PC-3 (cell line): Measurements from ENCODE around the gene SLC6A1. TPM values are rescaled to one million over a fixed set of nuclear protein-coding genes. Genes with fewer than 3 reads are reported as not detected.

Source experiments
- ATAC-seq: fragments of 200-7000 bp; cut with Tn5 transposase; 2 replicates; pipeline ENCODE4 v1.9.1; 2020; ENCODE audit warnings: mild to moderate bottlenecking, moderate library complexity
- BruUV-seq: library from RNA; stranded (reverse); fragments of 400-500 nt; replicated peaks from 2 replicates; lab custom pipeline; 2021; lab: Mats Ljungman, UMichigan
- CTCF ChIA-PET: fragments of 300-600 bp; sonication (Branson Sonifier 250); formaldehyde crosslinking; loops from one replicate; lab custom pipeline; 2022; ENCODE audit warnings: antibody characterized with exemption; lab: Charles Lee
- POLR2A ChIA-PET: fragments of 300-600 bp; sonication (Branson Sonifier 250); formaldehyde crosslinking; loops from one replicate; lab custom pipeline; 2022; ENCODE audit warnings: antibody characterized with exemption; ENCODE audit not compliant: unreplicated experiment; lab: Charles Lee
- DNase-seq: peaks from one replicate; pipeline ENCODE4 v3.0.0-alpha.2; 2015
- H2AFZ ChIP-seq: fragments of 300-600 bp; sonication (generic); 2 replicates; pipeline ENCODE4 v1.6.0; 2016; ENCODE audit warnings: antibody characterized with exemption, low read length
- H3F3A ChIP-seq: fragments of 300-600 bp; sonication (generic); one replicate; pipeline ENCODE4 v1.6.0; 2017; ENCODE audit warnings: antibody characterized with exemption, low read length, control low read depth, mild to moderate bottlenecking; ENCODE audit not compliant: unreplicated experiment
- H3K27ac ChIP-seq: fragments of 300-600 bp; sonication (generic); 2 replicates; pipeline ENCODE4 v1.5.1; 2016; ENCODE audit warnings: mild to moderate bottlenecking, low read length
- H3K27me3 ChIP-seq: fragments of 300-600 bp; sonication (generic); 2 replicates; pipeline ENCODE4 v1.6.1; 2016; ENCODE audit warnings: low read length, mixed read lengths
- H3K36me3 ChIP-seq: fragments of 300-600 bp; sonication (generic); 2 replicates; pipeline ENCODE4 v1.6.1; 2016; ENCODE audit warnings: low read depth, mixed run types, low read length, mixed read lengths
- H3K4me1 ChIP-seq: fragments of 300-600 bp; sonication (generic); 2 replicates; pipeline ENCODE4 v1.5.1; 2016; ENCODE audit warnings: low read length; ENCODE audit not compliant: insufficient read depth
- H3K4me2 ChIP-seq: fragments of 300-600 bp; sonication (generic); 2 replicates; pipeline ENCODE4 v1.6.0; 2016; ENCODE audit warnings: low read length
- H3K4me3 ChIP-seq: fragments of 300-600 bp; sonication (generic); 2 replicates; pipeline ENCODE4 v1.5.1; 2016; ENCODE audit warnings: mild to moderate bottlenecking, low read length, mixed read lengths
- H3K79me2 ChIP-seq: fragments of 300-600 bp; sonication (generic); 2 replicates; pipeline ENCODE4 v1.6.1; 2017; ENCODE audit warnings: low read length, mixed read lengths
- H3K9ac ChIP-seq: fragments of 300-600 bp; sonication (generic); 2 replicates; pipeline ENCODE4 v1.6.0; 2016; ENCODE audit warnings: mild to moderate bottlenecking, low read length
- H3K9me2 ChIP-seq: fragments of 300-600 bp; sonication (generic); replicated peaks from 2 replicates; pipeline ENCODE4 v1.6.1; 2016; ENCODE audit warnings: mixed run types, low read length, mixed read lengths
- H3K9me3 ChIP-seq: fragments of 300-600 bp; sonication (generic); 2 replicates; pipeline ENCODE4 v1.6.1; 2016; ENCODE audit warnings: low read length, mixed read lengths
- H4K20me1 ChIP-seq: fragments of 300-600 bp; sonication (generic); 2 replicates; pipeline ENCODE4 v1.6.1; 2016; ENCODE audit warnings: low read length, mixed read lengths
- CTCF ChIP-seq: fragments of 300-600 bp; sonication (generic); conservative IDR thresholded peaks from 2 replicates; pipeline ENCODE4 v1.5.1; 2017; ENCODE audit warnings: antibody characterized with exemption, low read depth, mild to moderate bottlenecking, low read length
- EZH2 ChIP-seq: fragments of 300-600 bp; sonication (generic); IDR thresholded peaks from one replicate; pipeline ENCODE4 v1.6.1; 2017; ENCODE audit warnings: antibody characterized with exemption, mild to moderate bottlenecking, low read length; ENCODE audit not compliant: unreplicated experiment
- EZH2phosphoT487 ChIP-seq: fragments of 300-600 bp; sonication (generic); IDR thresholded peaks from 2 replicates; pipeline ENCODE4 v1.6.1; 2018; ENCODE audit warnings: mild to moderate bottlenecking, antibody characterized with exemption, low read length, borderline replicate concordance
- intact Hi-C: fragments of 100-400 bp; cut with micrococcal nuclease; formaldehyde crosslinking; loops from 2 replicates; pipeline ENCODE4 v1.9.0; 2023
- total RNA-seq: library from RNA; depleted of rRNA; stranded (reverse); fragments of >200 nt; gene quantifications from 2 replicates; pipeline ENCODE4 v1.2.3, GENCODE V29; 2014

The SLC6A1 gene
- total RNA-seq, 1 experiment from 2014 or later: not detected

GRCh38 chr3:11047500-11047899, 55.0 kb downstream of the SLC6A1 start:
- no peak overlapping the region for H2AFZ ChIP-seq
- no peak for TF ChIP-seq CTCF
- no peak for TF ChIP-seq EZH2phosphoT487
- no peak for TF ChIP-seq EZH2
- H3K4me2 ChIP-seq: no peak overlapping the region
- no peaks in the 10 kb centered on the region for H3K36me3 ChIP-seq
- BruUV-seq: no TSS peak
- intact Hi-C loops: no loop called here
- ATAC-seq (no peak), DNase-seq (no peak)
- no peaks in the 10 kb centered on the region for H4K20me1 ChIP-seq
- no peaks in the 10 kb centered on the region for H3K9me2 ChIP-seq
- H3K27ac ChIP-seq: no peak overlapping the region
- no peaks in the 10 kb centered on the region for H3K79me2 ChIP-seq
- no peaks in the 10 kb centered on the region for H3F3A ChIP-seq
- no peaks in the 10 kb centered on the region for H3K9me3 ChIP-seq
- H3K4me1 ChIP-seq: no peaks in the 10 kb centered on the region
- H3K27me3 ChIP-seq: peaks cover 42% of the 10 kb centered on the region
- H3K4me3 ChIP-seq: no peak overlapping the region
- CTCF ChIA-PET: no interaction called here
- POLR2A ChIA-PET: no interaction called here
- no peak overlapping the region for H3K9ac ChIP-seq

GRCh38 chr3:11050666-11051323, 58.2 kb downstream of the SLC6A1 start:
- H3F3A ChIP-seq: no peaks in the 10 kb centered on the region
- H3K4me3 ChIP-seq: no peak overlapping the region
- ATAC-seq (no peak), DNase-seq (no peak)
- H3K9me2 ChIP-seq: no peaks in the 10 kb centered on the region
- H3K9ac ChIP-seq: no peak overlapping the region
- intact Hi-C loops: no loop called here
- no peaks in the 10 kb centered on the region for H3K9me3 ChIP-seq
- ChIA-PET CTCF (no interaction called here), POLR2A (no interaction called here)
- no peaks in the 10 kb centered on the region for H3K4me1 ChIP-seq
- no peak overlapping the region for H3K27ac ChIP-seq
- peaks cover 32% of the 10 kb centered on the region for H3K27me3 ChIP-seq
- H3K4me2 ChIP-seq: no peak overlapping the region
- H3K36me3 ChIP-seq: no peaks in the 10 kb centered on the region
- TF ChIP-seq CTCF (no peak), EZH2phosphoT487 (no peak), EZH2 (no peak)
- no peaks in the 10 kb centered on the region for H4K20me1 ChIP-seq
- no TSS peak for BruUV-seq
- no peak overlapping the region for H2AFZ ChIP-seq
- no peaks in the 10 kb centered on the region for H3K79me2 ChIP-seq

GRCh38 chr3:11053926-11054503, 61.5 kb downstream of the SLC6A1 start:
- Histone ChIP-seq H3K36me3 (no peaks in the 10 kb centered on the region), H3K27ac (no peak overlapping the region), H3K79me2 (no peaks in the 10 kb centered on the region), H2AFZ (no peak overlapping the region), H3K27me3 (peaks cover 28% of the 10 kb centered on the region), H3K4me1 (no peaks in the 10 kb centered on the region), H3K9me3 (no peaks in the 10 kb centered on the region), H3K4me3 (no peak overlapping the region), H3K4me2 (no peak overlapping the region), H4K20me1 (no peaks in the 10 kb centered on the region), H3F3A (no peaks in the 10 kb centered on the region), H3K9ac (no peak overlapping the region), H3K9me2 (no peaks in the 10 kb centered on the region)
- POLR2A ChIA-PET: interaction anchor here (0.6 kb wide), 1 partner anchor 110 kb away, joined by 3 read pairs; no protein-coding TSS in a partner anchor
- no peak for TF ChIP-seq EZH2phosphoT487
- no peak for TF ChIP-seq CTCF
- no peak for TF ChIP-seq EZH2
- BruUV-seq: no TSS peak
- ATAC-seq (peak; percentile 85), DNase-seq (peak; percentile 52)
- intact Hi-C loops: no loop called here
- CTCF ChIA-PET: interaction anchor here (0.7 to 2.0 kb wide), 2 partner anchors 52 to 103 kb away, joined by 3 to 8 read pairs; no protein-coding TSS in a partner anchor
